ENCODE data around the gene PLA2G6. TPM values are rescaled to one million over a fixed set of nuclear protein-coding genes. Genes with fewer than 3 reads are reported as not detected.

The PLA2G6 gene
- total and polyA plus RNA-seq, 2 of the 13 experiments (the other 11 are each of a cell fraction or from before 2014, with no cell fraction given), result 4.8 to 11.5 TPM

GRCh38 chr22:38109371-38110001 lies 72.1 kb downstream of the PLA2G6 start:
- H3K27me3 ChIP-seq (ENCODE audit: control insufficient read depth in 1 of 2, insufficient read depth in 2 of 2, low read length in 2 of 2), result no peaks in the 10 kb centered on the region
- intact Hi-C loops (cut with micrococcal nuclease; ENCODE audit: unreplicated experiment), result loop anchor here (5.0 kb wide), 2 partner anchors 93 to 153 kb away; partner anchors contain the start of gene MAFF
- peaks cover 73% of the 10 kb centered on the region for H3K4me1 ChIP-seq (ENCODE audit: insufficient read depth, low read length)
- ChIA-PET POLR2A (interaction anchor here (0.8 to 6.1 kb wide), 3 partner anchors 26 to 174 kb away, joined by 3 to 60 read pairs (median 3); partner anchors contain the start of genes PLA2G6 and SLC16A8), CTCF (ENCODE audit: low intra/inter-chr PET ratio, low total read pairs) (no interaction called here)
- DNase-seq (ENCODE audit: low spot score) (no peak), ATAC-seq (no peak), FAIRE-seq (no peak)
- no peaks in the 10 kb centered on the region for H3K9me3 ChIP-seq (ENCODE audit: low read length)
- H3K9ac ChIP-seq (ENCODE audit: insufficient read depth, low read depth, low read length), result no peak overlapping the region
- no peak overlapping the region for H2AFZ ChIP-seq (ENCODE audit: low read length)
- BruUV-seq (replicated peaks), result no TSS peak
- no peaks in the 10 kb centered on the region; the same call in 1 of the 2 replicates for H4K20me1 ChIP-seq (ENCODE audit: insufficient read depth, low read length)
- peaks cover 0 to 15% of the 10 kb centered on the region in 2 experiments; a peak in 1 of 5 replicates for H3K36me3 ChIP-seq (replicated peaks in 1 of 2; ENCODE audit: control insufficient read depth in 1 of 2, insufficient read depth in 2 of 2, low read length in 2 of 2)
- H3K27ac ChIP-seq (ENCODE audit: extremely low read length, insufficient read depth, low read length), result peak overlapping the region; percentile 58
- H3K79me2 ChIP-seq (ENCODE audit: insufficient read depth, low read length), result peaks cover 3% of the 10 kb centered on the region
- peak overlapping the region; percentile 95 for H3K4me2 ChIP-seq (ENCODE audit: low read depth, low read length)
- in situ Hi-C loops (cut with HindIII; ENCODE audit: extremely low pct_ligation_motif_present, low pct_unique_long_range_greater_than_20kb), result loop anchor here (10.0 kb wide), 1 partner anchor 95 kb away; the partner anchor contains the start of gene MAFF
- WGBS (ENCODE audit: low lambda C conversion rate), result 57% methylated on average over 9 of the region's 22 CpGs
- no peak overlapping the region for H3K4me3 ChIP-seq (replicated peaks in 1 of 3; ENCODE audit: insufficient read depth in 1 of 3, low read depth in 2 of 3, low read length in 3 of 3)
- TF ChIP-seq ZNF441 (CRISPR knock-in tag; IDR thresholded peaks at IDR 0.05; ENCODE audit: borderline replicate concordance), result no peak
- no peak for TF ChIP-seq ZNF562 (CRISPR knock-in tag; IDR thresholded peaks at IDR 0.05; ENCODE audit: borderline replicate concordance)
- TF ChIP-seq HOXA9 (CRISPR knock-in tag; IDR thresholded peaks at IDR 0.05; ENCODE audit: borderline replicate concordance), result no peak
- no peak for TF ChIP-seq TRIM24 (CRISPR knock-in tag; IDR thresholded peaks at IDR 0.05)
- TF ChIP-seq TSC22D2 (CRISPR knock-in tag; IDR thresholded peaks at IDR 0.05; ENCODE audit: borderline replicate concordance), result no peak
- TF ChIP-seq PRPF4 (IDR thresholded peaks at IDR 0.05; ENCODE audit: low read depth, low read length, poor library complexity, severe bottlenecking), result no peak
- no peak for TF ChIP-seq RELA (CRISPR knock-in tag; IDR thresholded peaks at IDR 0.05)
- TF ChIP-seq ZNF614 (CRISPR knock-in tag; IDR thresholded peaks at IDR 0.05; ENCODE audit: borderline replicate concordance), result no peak
- TF ChIP-seq HNRNPH1 (optimal IDR thresholded peaks at IDR 0.05; ENCODE audit: low read depth, low read length), result no peak
- TF ChIP-seq SAFB2 (CRISPR knock-in tag; IDR thresholded peaks at IDR 0.05; ENCODE audit: borderline replicate concordance, low read depth), result no peak
- no peak for TF ChIP-seq SMAD3 (CRISPR knock-in tag; IDR thresholded peaks at IDR 0.05)
- no peak for TF ChIP-seq PAX8 (CRISPR knock-in tag; IDR thresholded peaks at IDR 0.05; ENCODE audit: borderline replicate concordance)
- no peak for TF ChIP-seq MTA1 (CRISPR knock-in tag; IDR thresholded peaks at IDR 0.05; ENCODE audit: borderline replicate concordance)
- TF ChIP-seq NFATC3 (CRISPR knock-in tag; IDR thresholded peaks at IDR 0.05), result no peak
- TF ChIP-seq FOSL2 (CRISPR knock-in tag; IDR thresholded peaks at IDR 0.05), result no peak
- TF ChIP-seq SKI (IDR thresholded peaks at IDR 0.05; ENCODE audit: partially characterized antibody), result peak; percentile 15
- TF ChIP-seq HNF4A (CRISPR knock-in tag; IDR thresholded peaks at IDR 0.05), result peak; percentile 57
- TF ChIP-seq BCLAF1 (IDR thresholded peaks at IDR 0.05), result no peak
- no peak for TF ChIP-seq ZBTB3 (CRISPR knock-in tag; IDR thresholded peaks at IDR 0.05; ENCODE audit: borderline replicate concordance, low read depth)
- no peak for TF ChIP-seq ZNF256 (CRISPR knock-in tag; conservative IDR thresholded peaks at IDR 0.05)
- no peak for TF ChIP-seq CCDC6 (CRISPR knock-in tag; IDR thresholded peaks at IDR 0.05)
- TF ChIP-seq TFDP2 (CRISPR knock-in tag; IDR thresholded peaks at IDR 0.05), result no peak
